Measurements from ENCODE around the gene RPTOR. TPM values are rescaled to one million over a fixed set of nuclear protein-coding genes. Genes with fewer than 3 reads are reported as not detected.
A peak's percentile ranks its signal among the peaks of the same experiment; 100 is the strongest.

The RPTOR gene
- total and polyA plus RNA-seq, 10 of the 15 experiments (the other 5 are each of a cell fraction or from before 2014, with no cell fraction given): 0.18 to 32.1 (median 7.8) TPM

GRCh38 chr17:80546267-80546666 lies 1.6 kb downstream of the RPTOR start:
- ChIA-PET CTCF (interaction anchor here (1.0 to 1.4 kb wide), 3 partner anchors 22 to 121 kb away, joined by 3 to 4 read pairs (median 3); no protein-coding TSS in a partner anchor), SMC1A (ENCODE audit: uncharacterized antibody, unreplicated experiment) (no interaction called here), POLR2A (interaction anchor here (1.0 kb wide), 1 partner anchor 602 kb away, joined by 3 read pairs; no protein-coding TSS in a partner anchor), RAD21 (ENCODE audit: unreplicated experiment) (no interaction called here)
- Histone ChIP-seq H3K27ac (ENCODE audit: control insufficient read depth, insufficient read depth) (no peak overlapping the region), H3K4me1 (ENCODE audit: control insufficient read depth, insufficient read depth, low read length) (peaks cover 11% of the 10 kb centered on the region; the same call in 1 of the 2 replicates), H3K4me3 (peak overlapping the region; percentile 98), H3K9me3 (replicated peaks; ENCODE audit: control insufficient read depth, insufficient read depth, low read length) (no peaks in the 10 kb centered on the region), H3K27me3 (replicated peaks in 1 of 2; ENCODE audit: control insufficient read depth in 2 of 2, insufficient read depth in 2 of 2, low read length in 1 of 2) (peaks cover 0 to 2% of the 10 kb centered on the region in 2 experiments; a peak in 1 of 4 replicates), H3K36me3 (ENCODE audit: control insufficient read depth in 2 of 2, insufficient read depth in 2 of 2, low read length in 1 of 2) (peaks cover 0 to 7% of the 10 kb centered on the region in 2 experiments; a peak in 2 of 4 replicates), H2AFZ (ENCODE audit: control insufficient read depth, low read depth, low read length) (no peak overlapping the region), H3K79me2 (ENCODE audit: control insufficient read depth, insufficient read depth, low read length) (peaks cover 51% of the 10 kb centered on the region), H3K4me2 (ENCODE audit: control insufficient read depth, insufficient read depth) (peak overlapping the region; percentile 91), H4K20me1 (ENCODE audit: control insufficient read depth, insufficient read depth) (0 out of 2 replicates have a peak, but pooled peaks cover 4% of the 10 kb centered on the region), H3K9ac (ENCODE audit: control insufficient read depth, insufficient read depth, low read length) (no peak overlapping the region)
- DNase-seq (ENCODE audit: low read depth, low spot score): no peak
- ATAC-seq: no peak
- no peak for FAIRE-seq
- no TSS peak for BruUV-seq (replicated peaks)
- in situ Hi-C loops (cut with MboI): no loop called here
- 91% methylated on average over 5 of the region's 5 CpGs for WGBS (ENCODE audit: insufficient coverage, insufficient replicate concordance, low lambda C conversion rate, missing lambda C conversion rate)
- intact Hi-C loops (cut with micrococcal nuclease; ENCODE audit: unreplicated experiment): no loop called here
- no peak for TF ChIP-seq EED (IDR thresholded peaks at IDR 0.05; ENCODE audit: low read depth)
- TF ChIP-seq RB1 (IDR thresholded peaks at IDR 0.05; ENCODE audit: borderline replicate concordance): no peak
- TF ChIP-seq, protein P1, sequence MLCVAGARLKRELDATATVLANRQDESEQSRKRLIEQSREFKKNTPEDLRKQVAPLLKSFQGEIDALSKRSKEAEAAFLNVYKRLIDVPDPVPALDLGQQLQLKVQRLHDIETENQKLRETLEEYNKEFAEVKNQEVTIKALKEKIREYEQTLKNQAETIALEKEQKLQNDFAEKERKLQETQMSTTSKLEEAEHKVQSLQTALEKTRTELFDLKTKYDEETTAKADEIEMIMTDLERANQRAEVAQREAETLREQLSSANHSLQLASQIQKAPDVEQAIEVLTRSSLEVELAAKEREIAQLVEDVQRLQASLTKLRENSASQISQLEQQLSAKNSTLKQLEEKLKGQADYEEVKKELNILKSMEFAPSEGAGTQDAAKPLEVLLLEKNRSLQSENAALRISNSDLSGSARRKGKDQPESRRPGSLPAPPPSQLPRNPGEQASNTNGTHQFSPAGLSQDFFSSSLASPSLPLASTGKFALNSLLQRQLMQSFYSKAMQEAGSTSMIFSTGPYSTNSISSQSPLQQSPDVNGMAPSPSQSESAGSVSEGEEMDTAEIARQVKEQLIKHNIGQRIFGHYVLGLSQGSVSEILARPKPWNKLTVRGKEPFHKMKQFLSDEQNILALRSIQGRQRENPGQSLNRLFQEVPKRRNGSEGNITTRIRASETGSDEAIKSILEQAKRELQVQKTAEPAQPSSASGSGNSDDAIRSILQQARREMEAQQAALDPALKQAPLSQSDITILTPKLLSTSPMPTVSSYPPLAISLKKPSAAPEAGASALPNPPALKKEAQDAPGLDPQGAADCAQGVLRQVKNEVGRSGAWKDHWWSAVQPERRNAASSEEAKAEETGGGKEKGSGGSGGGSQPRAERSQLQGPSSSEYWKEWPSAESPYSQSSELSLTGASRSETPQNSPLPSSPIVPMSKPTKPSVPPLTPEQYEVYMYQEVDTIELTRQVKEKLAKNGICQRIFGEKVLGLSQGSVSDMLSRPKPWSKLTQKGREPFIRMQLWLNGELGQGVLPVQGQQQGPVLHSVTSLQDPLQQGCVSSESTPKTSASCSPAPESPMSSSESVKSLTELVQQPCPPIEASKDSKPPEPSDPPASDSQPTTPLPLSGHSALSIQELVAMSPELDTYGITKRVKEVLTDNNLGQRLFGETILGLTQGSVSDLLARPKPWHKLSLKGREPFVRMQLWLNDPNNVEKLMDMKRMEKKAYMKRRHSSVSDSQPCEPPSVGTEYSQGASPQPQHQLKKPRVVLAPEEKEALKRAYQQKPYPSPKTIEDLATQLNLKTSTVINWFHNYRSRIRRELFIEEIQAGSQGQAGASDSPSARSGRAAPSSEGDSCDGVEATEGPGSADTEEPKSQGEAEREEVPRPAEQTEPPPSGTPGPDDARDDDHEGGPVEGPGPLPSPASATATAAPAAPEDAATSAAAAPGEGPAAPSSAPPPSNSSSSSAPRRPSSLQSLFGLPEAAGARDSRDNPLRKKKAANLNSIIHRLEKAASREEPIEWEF (IDR thresholded peaks at IDR 0.05; ENCODE audit: insufficient replicate concordance, low read depth, low read length): no peak
- TF ChIP-seq IRF5 (IDR thresholded peaks at IDR 0.05; ENCODE audit: borderline replicate concordance): no peak
- TF ChIP-seq KAT2A (conservative IDR thresholded peaks at IDR 0.05; ENCODE audit: control insufficient read depth, low read depth, low read length): no peak
- TF ChIP-seq ZBTB4 (CRISPR knock-in tag; IDR thresholded peaks at IDR 0.05): no peak
- TF ChIP-seq FOXK2 (IDR thresholded peaks at IDR 0.05): no peak
- no peak for TF ChIP-seq EGR1 (IDR thresholded peaks at IDR 0.05; ENCODE audit: borderline replicate concordance in 1 of 2, low read depth in 2 of 2, low read length in 2 of 2)
- no peak for TF ChIP-seq SREBF1 (IDR thresholded peaks at IDR 0.05; ENCODE audit: low read length)
- no peak for TF ChIP-seq NRF1 (conservative IDR thresholded peaks at IDR 0.05; ENCODE audit: low read depth, low read length)
- no peak for TF ChIP-seq ZNF24 (IDR thresholded peaks at IDR 0.05)
- no peak for TF ChIP-seq NR2C2 (IDR thresholded peaks at IDR 0.05; ENCODE audit: borderline replicate concordance, control insufficient read depth, insufficient read length, low read depth)
- TF ChIP-seq, protein P2, sequence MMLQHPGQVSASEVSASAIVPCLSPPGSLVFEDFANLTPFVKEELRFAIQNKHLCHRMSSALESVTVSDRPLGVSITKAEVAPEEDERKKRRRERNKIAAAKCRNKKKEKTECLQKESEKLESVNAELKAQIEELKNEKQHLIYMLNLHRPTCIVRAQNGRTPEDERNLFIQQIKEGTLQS (IDR thresholded peaks at IDR 0.05; ENCODE audit: borderline replicate concordance, extremely low read depth, low read depth, low read length): no peak
- TF ChIP-seq SMC3 (IDR thresholded peaks at IDR 0.05; ENCODE audit: borderline replicate concordance, low read length): no peak
